Measurements from ENCODE around the gene CHRD. TPM values are rescaled to one million over a fixed set of nuclear protein-coding genes. Genes with fewer than 3 reads are reported as not detected.

The CHRD gene
- total RNA-seq, 1 experiment from 2014 or later: not detected

DNA sequence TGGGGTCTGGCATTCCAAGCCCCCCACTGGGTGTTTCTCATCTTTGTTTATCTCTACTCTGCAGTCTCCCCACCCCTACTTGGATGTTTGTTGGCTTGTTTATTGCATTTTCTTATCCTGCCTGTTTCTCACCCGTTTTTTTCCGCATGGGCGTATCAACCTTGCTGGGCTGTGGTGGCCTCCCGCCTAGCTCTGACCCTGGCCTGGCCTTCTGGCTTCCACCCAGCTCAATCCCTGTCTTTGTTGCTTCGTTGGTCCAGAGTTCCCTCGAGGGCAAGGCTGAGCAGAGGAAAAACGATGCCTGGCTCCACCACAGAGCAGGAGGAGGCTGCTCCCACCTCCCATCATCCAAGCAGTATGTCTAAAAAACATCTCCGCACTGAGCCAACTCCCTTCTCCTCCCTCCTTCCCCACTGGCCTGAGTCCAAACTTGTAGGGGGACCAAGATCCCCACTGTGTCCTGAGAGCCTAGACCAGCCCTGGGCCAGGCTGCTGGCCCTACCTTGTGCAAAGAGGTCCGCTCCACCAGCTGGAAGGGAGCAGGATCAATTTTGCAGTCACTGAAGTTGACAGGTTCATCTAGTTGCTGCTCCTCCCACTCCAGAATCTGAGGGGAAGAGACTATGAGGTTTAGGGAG is 28.2 kb upstream of the CHRD start:
- DNase-seq (no peak), ATAC-seq (no peak)
- H3K4me2 ChIP-seq (ENCODE audit: low read length): no peak overlapping the region
- H3K9me2 ChIP-seq (replicated peaks; ENCODE audit: low read length): no peaks in the 10 kb centered on the region
- H3K4me1 ChIP-seq (ENCODE audit: insufficient read depth, low read length): no peaks in the 10 kb centered on the region
- no peaks in the 10 kb centered on the region for H3F3A ChIP-seq (ENCODE audit: low read length, unreplicated experiment)
- ChIA-PET CTCF (no interaction called here), POLR2A (ENCODE audit: unreplicated experiment) (interaction anchor here (0.6 kb wide), 1 partner anchor 36 kb away, joined by 19 read pairs; no protein-coding TSS in a partner anchor)
- intact Hi-C loops (cut with micrococcal nuclease): no loop called here
- no peak for TF ChIP-seq EZH2 (IDR thresholded peaks at IDR 0.05; ENCODE audit: low read length, unreplicated experiment)
- no peak for TF ChIP-seq EZH2phosphoT487 (IDR thresholded peaks at IDR 0.05; ENCODE audit: borderline replicate concordance, low read length)
- TF ChIP-seq, protein P1, sequence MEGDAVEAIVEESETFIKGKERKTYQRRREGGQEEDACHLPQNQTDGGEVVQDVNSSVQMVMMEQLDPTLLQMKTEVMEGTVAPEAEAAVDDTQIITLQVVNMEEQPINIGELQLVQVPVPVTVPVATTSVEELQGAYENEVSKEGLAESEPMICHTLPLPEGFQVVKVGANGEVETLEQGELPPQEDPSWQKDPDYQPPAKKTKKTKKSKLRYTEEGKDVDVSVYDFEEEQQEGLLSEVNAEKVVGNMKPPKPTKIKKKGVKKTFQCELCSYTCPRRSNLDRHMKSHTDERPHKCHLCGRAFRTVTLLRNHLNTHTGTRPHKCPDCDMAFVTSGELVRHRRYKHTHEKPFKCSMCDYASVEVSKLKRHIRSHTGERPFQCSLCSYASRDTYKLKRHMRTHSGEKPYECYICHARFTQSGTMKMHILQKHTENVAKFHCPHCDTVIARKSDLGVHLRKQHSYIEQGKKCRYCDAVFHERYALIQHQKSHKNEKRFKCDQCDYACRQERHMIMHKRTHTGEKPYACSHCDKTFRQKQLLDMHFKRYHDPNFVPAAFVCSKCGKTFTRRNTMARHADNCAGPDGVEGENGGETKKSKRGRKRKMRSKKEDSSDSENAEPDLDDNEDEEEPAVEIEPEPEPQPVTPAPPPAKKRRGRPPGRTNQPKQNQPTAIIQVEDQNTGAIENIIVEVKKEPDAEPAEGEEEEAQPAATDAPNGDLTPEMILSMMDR (conservative IDR thresholded peaks at IDR 0.05; ENCODE audit: low read depth, low read length): no peak
- no TSS peak for BruUV-seq (replicated peaks)
- no peak overlapping the region for H3K4me3 ChIP-seq (ENCODE audit: low read length)
- H3K9me3 ChIP-seq (ENCODE audit: low read length): no peaks in the 10 kb centered on the region
- peaks cover 9% of the 10 kb centered on the region; the same call in 1 of the 2 replicates for H3K36me3 ChIP-seq (ENCODE audit: low read depth, low read length)
- H3K27me3 ChIP-seq (ENCODE audit: low read length): no peaks in the 10 kb centered on the region
- H4K20me1 ChIP-seq (ENCODE audit: low read length): no peaks in the 10 kb centered on the region
- H3K27ac ChIP-seq (ENCODE audit: low read length): no peak overlapping the region
- H3K79me2 ChIP-seq (ENCODE audit: low read length): no peaks in the 10 kb centered on the region
- H3K9ac ChIP-seq (ENCODE audit: low read length): no peak overlapping the region
- H2AFZ ChIP-seq (ENCODE audit: low read length): no peak overlapping the region

DNA sequence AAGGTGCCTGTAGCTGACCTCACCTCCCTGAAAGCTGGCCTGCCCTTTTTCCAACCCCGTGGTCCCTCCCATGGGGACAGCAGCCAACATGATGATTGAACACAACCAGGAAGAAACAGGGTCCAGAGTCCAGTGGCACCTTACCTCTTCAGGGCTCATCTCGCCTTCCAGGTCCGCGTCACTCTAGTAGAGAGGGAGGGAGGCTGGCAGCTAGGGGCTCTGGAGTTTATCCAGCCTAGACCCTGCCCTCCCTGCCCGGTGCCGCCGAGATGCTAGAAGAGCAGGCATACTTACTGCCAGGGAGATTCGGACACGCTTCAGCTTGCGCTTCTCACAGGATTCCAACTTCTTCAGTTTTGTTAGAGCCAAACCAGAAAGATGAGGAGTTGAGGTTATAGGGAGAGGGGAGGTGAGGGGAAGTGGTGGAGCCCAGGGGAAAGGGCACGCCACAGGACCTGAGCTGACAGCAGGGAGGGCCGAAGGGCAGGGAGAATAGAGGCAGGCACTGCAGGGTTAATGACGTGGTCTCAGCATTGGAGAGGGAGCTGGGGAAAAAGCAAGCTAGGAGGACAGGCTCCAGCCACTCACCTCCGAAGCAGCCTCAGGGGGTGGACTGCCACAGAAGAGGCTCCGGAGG is 27.6 kb upstream of the CHRD start:
- H3F3A ChIP-seq (ENCODE audit: low read length, unreplicated experiment): no peaks in the 10 kb centered on the region
- no peaks in the 10 kb centered on the region for H3K4me1 ChIP-seq (ENCODE audit: insufficient read depth, low read length)
- TF ChIP-seq, protein P1 (conservative IDR thresholded peaks at IDR 0.05; ENCODE audit: low read depth, low read length): no peak
- TF ChIP-seq EZH2 (IDR thresholded peaks at IDR 0.05; ENCODE audit: low read length, unreplicated experiment): no peak
- no peak for TF ChIP-seq EZH2phosphoT487 (IDR thresholded peaks at IDR 0.05; ENCODE audit: borderline replicate concordance, low read length)
- no peaks in the 10 kb centered on the region for H4K20me1 ChIP-seq (ENCODE audit: low read length)
- no peak overlapping the region for H3K4me3 ChIP-seq (ENCODE audit: low read length)
- ATAC-seq (no peak), DNase-seq (no peak)
- no peaks in the 10 kb centered on the region for H3K79me2 ChIP-seq (ENCODE audit: low read length)
- no peak overlapping the region for H3K27ac ChIP-seq (ENCODE audit: low read length)
- no peak overlapping the region for H2AFZ ChIP-seq (ENCODE audit: low read length)
- H3K9me3 ChIP-seq (ENCODE audit: low read length): no peaks in the 10 kb centered on the region
- H3K27me3 ChIP-seq (ENCODE audit: low read length): no peaks in the 10 kb centered on the region
- ChIA-PET POLR2A (ENCODE audit: unreplicated experiment) (no interaction called here), CTCF (interaction anchor here (0.5 kb wide), 1 partner anchor 33 kb away, joined by 4 read pairs; no protein-coding TSS in a partner anchor)
- H3K36me3 ChIP-seq (ENCODE audit: low read depth, low read length): peaks cover 9% of the 10 kb centered on the region; the same call in 1 of the 2 replicates
- H3K9ac ChIP-seq (ENCODE audit: low read length): no peak overlapping the region
- intact Hi-C loops (cut with micrococcal nuclease): no loop called here
- BruUV-seq (replicated peaks): no TSS peak
- H3K4me2 ChIP-seq (ENCODE audit: low read length): no peak overlapping the region
- no peaks in the 10 kb centered on the region for H3K9me2 ChIP-seq (replicated peaks; ENCODE audit: low read length)
